Thoracic aorta (tissue), 2 donors: ENCODE results near the gene C19orf25. TPM values are rescaled to one million over a fixed set of nuclear protein-coding genes. Genes with fewer than 3 reads are reported as not detected.

Experiments used
- ATAC-seq: fragments of 150-250 bp; one replicate; pipeline ENCODE4 v1.8.0; 2017; ENCODE audit warnings: low read depth; ENCODE audit not compliant: insufficient number of reproducible peaks, low FRiP score
- DNase-seq: peaks from one replicate; pipeline ENCODE4 v3.0.0-alpha.2; 2020; ENCODE audit warnings: low spot score
- H3K27ac ChIP-seq, 2 donors: fragments of 200-600 bp; sonication (generic); 1 replicate in 1 of 2; 2 replicates in 1 of 2; pipeline ENCODE4 v1.5.1; 2016; ENCODE audit warnings: mild to moderate bottlenecking in 2 of 2, moderate library complexity in 2 of 2
- H3K27me3 ChIP-seq: fragments of 200-600 bp; sonication (generic); replicated peaks from 2 replicates; pipeline ENCODE4 v1.6.0; 2016; ENCODE audit warnings: mild to moderate bottlenecking; ENCODE audit not compliant: insufficient read depth
- H3K36me3 ChIP-seq: fragments of 200-600 bp; sonication (generic); one replicate; pipeline ENCODE4 v1.5.1; 2016
- H3K4me1 ChIP-seq, 2 donors: fragments of 200-600 bp; sonication (generic); 1 replicate in 1 of 2; 2 replicates in 1 of 2; pipeline versions ENCODE4 v1.5.1 to v1.6.0; 2016; ENCODE audit warnings: low read depth in 2 of 2, mild to moderate bottlenecking in 1 of 2; ENCODE audit not compliant: control insufficient read depth in 1 of 2
- H3K4me3 ChIP-seq: fragments of 200-600 bp; sonication (generic); 2 replicates; pipeline ENCODE4 v1.5.1; 2016; ENCODE audit warnings: mild to moderate bottlenecking
- H3K9me3 ChIP-seq: fragments of 200-600 bp; sonication (generic); 2 replicates; pipeline ENCODE4 v1.5.1; 2016
- total RNA-seq, 2 donors: library from RNA; depleted of rRNA; stranded (reverse); fragments of >200 nt; gene quantifications; one replicate each; pipeline versions ENCODE4 v1.1.0 to v1.2.3, GENCODE V29; 2016
- TF ChIP-seq, protein P1 (sequence below): fragments of 200-600 bp; sonication (generic); IDR thresholded peaks from one replicate; pipeline ENCODE4 v1.5.1; 2019; ENCODE audit warnings: antibody characterized with exemption

C19orf25 gene
- total RNA-seq, 2 donors from 2014 or later: 28.6 to 54.6 TPM

DNA sequence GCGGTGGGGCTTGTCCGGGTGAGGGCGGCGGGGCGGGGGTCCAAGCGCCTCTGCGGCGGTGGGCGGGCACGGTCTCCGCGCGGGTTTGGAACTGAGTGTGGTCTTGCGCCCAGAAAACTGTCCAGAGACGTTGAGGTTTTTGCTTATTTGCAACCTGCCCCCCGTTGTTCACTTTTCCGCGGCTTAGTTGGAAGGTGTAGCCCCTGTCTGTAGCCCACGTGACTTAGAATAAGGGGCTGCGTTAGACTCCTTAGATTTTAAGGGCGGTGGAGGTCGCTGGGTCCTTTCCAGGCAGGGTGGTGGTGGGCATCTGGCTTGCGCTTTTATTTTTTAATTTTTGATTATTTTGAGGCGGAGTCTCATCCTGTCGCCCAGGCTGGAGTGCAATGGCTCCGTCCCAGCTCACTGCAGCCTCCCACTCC, 40.1 kb downstream of the C19orf25 start:
- H3K36me3 ChIP-seq: peaks cover 37% of the 10 kb centered on the region

DNA sequence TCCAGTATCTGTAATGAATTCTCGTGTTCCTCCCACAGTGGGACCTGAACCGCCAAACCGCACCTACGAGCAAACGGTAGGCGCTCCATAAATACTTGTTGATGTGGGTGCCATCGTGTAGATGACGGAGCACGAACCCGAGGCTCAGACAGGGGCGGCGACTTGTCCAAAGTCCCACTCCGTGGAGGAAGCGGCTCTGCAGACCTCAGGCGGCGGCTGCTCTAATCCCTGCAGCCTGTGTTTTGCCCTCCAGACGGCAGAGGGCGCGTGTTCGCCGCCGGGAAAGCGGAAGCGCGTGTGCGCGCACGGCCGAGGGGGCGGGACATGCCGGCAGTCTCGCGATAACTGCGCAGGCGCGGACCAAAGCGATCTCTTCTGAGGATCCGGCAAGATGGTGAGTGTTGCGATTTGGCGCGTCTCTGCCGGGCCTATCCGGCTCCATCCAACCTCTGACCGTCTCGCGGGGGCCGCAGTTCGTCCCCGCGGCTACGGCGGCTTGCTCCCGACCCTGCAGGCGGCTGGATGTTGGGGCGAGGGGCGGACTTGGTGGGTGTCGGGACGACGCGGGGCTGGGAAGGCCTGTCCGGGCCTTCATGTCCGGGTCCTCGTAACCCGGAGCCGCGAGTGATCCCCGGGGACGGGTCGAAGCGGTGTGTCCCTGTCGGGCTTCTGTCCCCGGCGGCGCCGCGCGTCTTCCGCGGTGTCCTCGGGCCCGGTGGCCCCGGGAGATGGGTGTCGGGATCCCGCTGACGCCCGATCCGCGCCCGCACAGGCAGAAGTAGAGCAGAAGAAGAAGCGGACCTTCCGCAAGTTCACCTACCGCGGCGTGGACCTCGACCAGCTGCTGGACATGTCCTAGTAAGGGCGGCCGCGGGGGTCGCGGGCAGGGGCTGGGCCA, 40.7 kb downstream of the C19orf25 start, which contains the start of gene RPS15:
RPS15 (plus strand) TSS at position 362 of the 898 bp plus-strand sequence; CDS start at position 392, 30 bp downstream.
- H3K36me3 ChIP-seq: peaks cover 43% of the 10 kb centered on the region
- ATAC-seq (peak; percentile 84), DNase-seq (peak; percentile 62)
- peak within 1 kb of the TSS; percentile 78 to 87 for H3K27ac ChIP-seq
- peaks cover 12 to 22% of the 10 kb centered on the region in 2 donors for H3K4me1 ChIP-seq
- H3K4me3 ChIP-seq: peak within 1 kb of the TSS; percentile 100
- TF ChIP-seq, protein P1, sequence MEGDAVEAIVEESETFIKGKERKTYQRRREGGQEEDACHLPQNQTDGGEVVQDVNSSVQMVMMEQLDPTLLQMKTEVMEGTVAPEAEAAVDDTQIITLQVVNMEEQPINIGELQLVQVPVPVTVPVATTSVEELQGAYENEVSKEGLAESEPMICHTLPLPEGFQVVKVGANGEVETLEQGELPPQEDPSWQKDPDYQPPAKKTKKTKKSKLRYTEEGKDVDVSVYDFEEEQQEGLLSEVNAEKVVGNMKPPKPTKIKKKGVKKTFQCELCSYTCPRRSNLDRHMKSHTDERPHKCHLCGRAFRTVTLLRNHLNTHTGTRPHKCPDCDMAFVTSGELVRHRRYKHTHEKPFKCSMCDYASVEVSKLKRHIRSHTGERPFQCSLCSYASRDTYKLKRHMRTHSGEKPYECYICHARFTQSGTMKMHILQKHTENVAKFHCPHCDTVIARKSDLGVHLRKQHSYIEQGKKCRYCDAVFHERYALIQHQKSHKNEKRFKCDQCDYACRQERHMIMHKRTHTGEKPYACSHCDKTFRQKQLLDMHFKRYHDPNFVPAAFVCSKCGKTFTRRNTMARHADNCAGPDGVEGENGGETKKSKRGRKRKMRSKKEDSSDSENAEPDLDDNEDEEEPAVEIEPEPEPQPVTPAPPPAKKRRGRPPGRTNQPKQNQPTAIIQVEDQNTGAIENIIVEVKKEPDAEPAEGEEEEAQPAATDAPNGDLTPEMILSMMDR: peak; percentile 90
- H3K9me3 ChIP-seq: no peaks in the 10 kb centered on the region
- H3K27me3 ChIP-seq: no peaks in the 10 kb centered on the region

More for the DNA sequence above, 40.1 kb downstream of the C19orf25 start:
- H3K27me3 ChIP-seq: no peaks in the 10 kb centered on the region
- TF ChIP-seq, protein P1: no peak
- no peaks in the 10 kb centered on the region for H3K9me3 ChIP-seq
- ATAC-seq: no peak
- peaks cover 12 to 22% of the 10 kb centered on the region in 2 donors for H3K4me1 ChIP-seq
- no peak for DNase-seq
- peak overlapping the region; percentile 100 for H3K4me3 ChIP-seq
- peak overlapping the region in 1 of 2 donors; percentile 87 for H3K27ac ChIP-seq

DNA sequence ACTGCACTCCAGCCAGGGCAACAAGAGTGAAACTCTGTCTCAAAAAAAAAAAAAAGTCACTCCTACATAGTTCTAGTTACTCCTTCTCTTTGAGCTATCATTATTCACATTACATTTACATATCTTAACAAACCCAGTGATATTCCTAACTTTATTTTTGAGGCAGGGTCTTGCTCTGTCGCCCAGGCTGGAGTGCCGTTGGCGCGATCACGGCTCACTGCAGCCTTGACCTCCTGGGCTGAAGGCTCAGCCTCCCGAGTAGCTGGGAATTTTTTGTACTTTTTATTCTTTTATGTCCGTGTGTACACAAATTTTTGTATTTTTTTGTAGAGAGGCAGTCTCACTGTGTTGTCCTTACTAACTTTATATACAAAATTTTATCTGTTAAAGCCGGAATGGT, 41.4 kb downstream of the C19orf25 start:
- H3K4me3 ChIP-seq: peak overlapping the region; percentile 100
- DNase-seq (no peak), ATAC-seq (no peak)
- peaks cover 48% of the 10 kb centered on the region for H3K36me3 ChIP-seq
- H3K4me1 ChIP-seq: peaks cover 12 to 22% of the 10 kb centered on the region in 2 donors
- H3K27me3 ChIP-seq: no peaks in the 10 kb centered on the region
- peak overlapping the region in 1 of 2 donors; percentile 87 for H3K27ac ChIP-seq
- TF ChIP-seq, protein P1: no peak
- H3K9me3 ChIP-seq: no peaks in the 10 kb centered on the region

DNA sequence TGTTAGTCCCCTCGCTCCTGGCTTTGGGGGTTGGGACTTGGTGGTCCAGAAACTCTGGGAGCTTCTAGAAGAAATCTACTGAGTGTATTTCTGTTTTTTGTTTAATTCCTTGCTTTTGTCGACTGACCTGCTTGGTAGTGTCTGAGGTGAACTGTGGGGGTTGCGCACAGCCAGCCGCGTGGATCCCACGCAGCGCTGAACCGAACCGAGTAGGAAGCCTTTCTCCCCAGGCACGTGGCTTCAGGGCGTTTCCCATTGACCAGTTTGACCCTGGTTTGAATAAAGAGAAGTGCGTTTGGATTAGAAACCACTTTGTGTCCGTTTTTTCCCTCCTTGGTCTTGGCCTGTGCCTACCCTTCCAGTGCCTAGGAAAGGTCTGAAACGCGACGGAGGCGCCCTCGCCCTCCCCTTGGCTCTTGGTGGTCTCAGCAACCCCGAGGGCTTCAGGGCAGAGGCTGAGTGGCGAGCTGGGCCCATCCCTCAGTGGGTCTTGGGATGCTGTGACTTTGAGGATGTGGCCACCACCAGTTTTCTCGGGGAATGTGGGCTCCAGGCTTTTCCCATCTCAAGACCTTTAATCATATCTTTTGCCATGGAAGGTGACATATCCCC, 43.5 kb downstream of the C19orf25 start:
- Histone ChIP-seq H3K4me3 (no peak overlapping the region), H3K4me1 (peaks cover 12 to 21% of the 10 kb centered on the region in 2 donors), H3K36me3 (peaks cover 41% of the 10 kb centered on the region), H3K27ac (no peak overlapping the region), H3K9me3 (no peaks in the 10 kb centered on the region), H3K27me3 (no peaks in the 10 kb centered on the region)
- TF ChIP-seq, protein P1: no peak
- DNase-seq (no peak), ATAC-seq (no peak)

DNA sequence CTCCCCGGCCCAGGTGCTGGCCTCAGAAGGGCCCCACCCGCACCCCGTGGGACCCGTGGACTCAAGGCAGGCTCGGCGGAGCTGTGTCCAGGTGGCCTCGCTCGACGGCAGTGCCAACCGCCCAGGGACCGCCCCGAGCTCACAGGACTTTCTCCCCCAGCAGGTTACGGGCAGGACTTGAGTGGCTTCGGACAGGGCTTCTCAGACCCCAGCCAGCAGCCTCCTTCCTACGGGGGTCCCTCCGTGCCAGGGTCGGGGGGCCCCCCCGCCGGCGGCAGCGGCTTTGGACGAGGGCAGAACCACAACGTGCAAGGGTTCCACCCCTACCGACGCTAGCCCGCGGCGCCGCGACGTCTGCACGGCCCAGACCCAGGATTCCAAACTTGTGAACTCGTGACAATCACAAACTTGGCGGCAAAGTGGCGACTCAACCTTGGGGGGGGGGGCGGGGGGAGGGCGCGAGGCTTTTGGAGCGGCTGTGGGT, 44.4 kb downstream of the C19orf25 start:
- Histone ChIP-seq H3K4me3 (no peak overlapping the region), H3K4me1 (peaks cover 7 to 12% of the 10 kb centered on the region in 2 donors), H3K36me3 (peaks cover 40% of the 10 kb centered on the region), H3K27ac (no peak overlapping the region), H3K9me3 (no peaks in the 10 kb centered on the region), H3K27me3 (no peaks in the 10 kb centered on the region)
- no peak for DNase-seq
- TF ChIP-seq, protein P1: no peak
- no peak for ATAC-seq
